HG03342 (cell line): ENCODE results near the gene TRIM7.
"Not testable (repeated sequence)": the region's sequence is repeated elsewhere in the genome, so short reads cannot be mapped to it uniquely, and the experiment has no call there.

Source experiments
- ATAC-seq: cut with Tn5 transposase; IDR thresholded peaks from one replicate; pipeline ENCODE4 v1.9.1; 2021; ENCODE audit warnings: mild to moderate bottlenecking, moderate library complexity; ENCODE audit not compliant: unreplicated experiment

The TRIM7 gene

GRCh38 chr5:181156758-181157157 lies 48.2 kb downstream of the TRIM7 start:
- no peak for ATAC-seq

GRCh38 chr5:181153814-181154213 lies 51.2 kb downstream of the TRIM7 start:
- ATAC-seq: no peak

DNA sequence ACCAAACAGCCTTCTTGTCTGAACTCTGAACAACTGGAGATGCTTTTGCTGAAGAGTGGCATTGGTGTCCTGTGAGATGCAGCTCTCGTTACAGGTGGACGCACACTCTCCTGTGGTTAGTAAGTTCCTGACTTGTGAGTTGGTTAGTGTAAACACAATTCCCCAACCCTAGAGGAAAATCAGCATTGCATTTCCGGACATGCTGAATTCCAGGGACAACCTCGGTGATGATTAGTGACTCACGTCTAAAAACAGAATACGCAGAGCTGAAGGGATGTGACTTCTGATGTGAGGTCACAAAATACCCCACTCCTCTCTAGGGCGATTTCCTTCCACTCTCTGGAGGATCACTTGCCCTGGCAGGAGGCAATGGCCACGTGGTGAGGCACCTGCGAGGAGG lies 52.6 kb downstream of the TRIM7 start:
- ATAC-seq: no peak

DNA sequence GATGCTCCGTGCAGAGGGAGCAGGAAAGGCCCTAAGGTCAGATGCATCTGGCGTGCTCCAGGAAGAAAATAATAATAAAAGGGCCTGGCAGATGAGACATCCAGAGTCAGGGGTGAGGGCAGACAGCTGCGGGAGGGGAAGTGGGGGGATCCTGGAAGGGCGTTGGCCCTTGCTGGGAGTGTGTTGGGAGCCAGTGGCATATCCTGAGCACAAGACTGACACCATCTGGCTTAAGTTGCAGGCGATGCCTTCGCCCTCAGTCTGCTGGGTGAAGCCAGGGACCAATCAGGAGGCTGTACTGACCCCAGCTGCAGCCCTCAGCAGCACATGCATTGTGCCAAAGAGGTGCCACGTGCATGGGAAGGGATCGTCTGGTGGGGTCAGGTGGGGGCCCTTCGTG lies 53.9 kb downstream of the TRIM7 start:
- no peak for ATAC-seq

DNA sequence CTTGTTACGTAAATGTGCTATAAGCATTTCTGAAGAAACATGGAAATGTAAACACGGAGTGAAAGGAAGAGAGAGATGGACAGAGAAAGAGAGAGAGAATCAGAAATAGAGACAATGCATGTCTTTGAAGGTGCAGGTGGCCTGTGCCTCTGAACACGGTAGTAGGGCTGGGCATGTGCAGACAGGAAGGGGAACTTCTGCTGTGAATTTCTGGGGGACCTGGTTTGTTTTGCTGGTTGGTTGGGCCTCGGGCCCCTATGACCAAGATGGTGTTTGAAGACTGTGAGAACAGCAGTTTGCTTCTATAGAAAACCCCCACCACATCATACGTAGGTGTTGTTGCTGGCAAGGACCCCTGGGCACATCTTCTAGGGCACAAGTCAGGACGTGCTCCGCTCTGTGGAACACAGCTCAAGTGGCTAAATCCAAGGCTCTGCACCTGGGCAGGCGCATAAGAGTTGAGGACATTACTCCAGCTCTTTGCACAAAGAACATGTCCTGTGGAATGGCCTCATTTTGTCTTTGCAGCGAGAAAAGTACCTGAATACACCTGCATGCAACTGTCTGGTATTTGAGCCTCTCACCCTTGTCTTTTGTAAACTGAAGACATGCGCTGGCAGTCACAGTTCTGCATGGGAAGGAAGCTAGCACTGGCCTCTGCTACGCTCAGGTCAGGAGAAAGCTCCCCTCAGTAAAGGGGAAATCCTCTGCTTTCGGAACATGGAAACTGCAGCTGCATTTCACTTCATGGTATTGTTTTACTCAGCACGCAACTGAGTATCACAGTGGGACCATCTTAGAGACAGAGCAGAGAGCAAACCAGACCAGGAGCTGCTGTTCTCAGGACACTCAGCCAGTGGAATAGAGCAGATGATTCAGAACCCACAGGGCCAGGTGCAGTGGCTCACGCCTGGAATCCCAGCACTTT lies 54.9 kb downstream of the TRIM7 start:
- ATAC-seq: no peak

DNA sequence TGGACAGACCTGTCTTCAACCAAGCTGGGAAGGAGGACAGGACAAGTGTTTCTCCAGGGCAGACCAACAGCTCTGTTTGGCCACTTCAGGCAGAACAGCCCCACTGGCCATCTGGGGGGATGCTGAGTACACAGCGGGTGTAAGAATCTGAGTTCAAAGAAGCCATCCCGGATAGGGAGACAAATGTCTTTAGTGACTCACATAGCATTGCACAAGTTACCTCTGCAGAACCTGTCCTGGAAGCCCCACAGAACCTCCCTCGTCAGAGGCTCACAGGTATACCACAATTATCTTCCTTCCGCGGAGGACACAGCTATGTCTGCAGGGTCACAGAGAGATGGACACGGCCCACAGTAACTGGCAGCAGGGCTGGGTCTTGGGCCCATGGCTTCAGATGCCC lies 55.6 kb downstream of the TRIM7 start:
- ATAC-seq: no peak

- ATAC-seq: not testable (repeated sequence)
Observed at GRCh38 chr5:181146927-181147636, 57.9 kb downstream of the TRIM7 start, which contains the start of gene OR2V2. Gene OR2V2 (plus strand): TSS chr5:181147586. CDS start chr5:181154943, 7,357 bp downstream.

DNA sequence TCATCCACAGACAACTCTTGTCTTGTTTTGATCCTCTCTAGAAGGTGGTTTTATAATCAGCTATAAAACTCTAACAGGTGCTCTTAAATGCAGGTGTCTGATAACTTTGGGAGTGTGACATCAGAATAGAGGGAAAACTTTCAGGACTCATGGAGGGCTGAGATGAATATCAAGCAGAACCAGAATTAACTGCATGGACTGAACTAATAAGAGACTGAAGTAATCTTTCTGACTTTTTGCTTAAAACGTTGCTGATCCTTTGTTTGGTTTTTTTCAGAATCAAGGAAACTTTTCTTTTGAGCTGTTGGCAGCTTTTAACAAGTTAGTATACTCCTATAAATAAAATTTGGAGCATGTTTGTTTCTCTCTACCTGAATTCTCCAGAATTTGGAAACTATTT lies 59.9 kb downstream of the TRIM7 start:
- no peak for ATAC-seq
